Sigmoid colon (tissue), 7 donors: ENCODE results near the gene FRAS1. TPM values are rescaled to one million over a fixed set of nuclear protein-coding genes. Genes with fewer than 3 reads are reported as not detected.
"Not testable (repeated sequence)": the region's sequence is repeated elsewhere in the genome, so short reads cannot be mapped to it uniquely, and the experiment has no call there.

Experiments used
- DNase-seq: peaks from one replicate; pipeline ENCODE4 v3.0.0-alpha.2; 2019
- H3K27ac ChIP-seq, 4 donors: fragments of 200-600 bp; sonication (generic); one replicate each; pipeline ENCODE4 v1.5.1; 2016 to 2019; ENCODE audit warnings: mild to moderate bottlenecking in 1 of 4
- H3K27me3 ChIP-seq, 3 donors: fragments of 200-600 bp; sonication (generic); one replicate each; pipeline ENCODE4 v1.5.1; 2019; ENCODE audit warnings: mild to moderate bottlenecking in 1 of 3
- H3K36me3 ChIP-seq, 4 donors: fragments of 200-600 bp; sonication (generic); one replicate each; pipeline ENCODE4 v1.5.1; 2016 to 2019
- H3K4me1 ChIP-seq, 4 donors: fragments of 200-600 bp; sonication (generic); one replicate each; pipeline ENCODE4 v1.5.1; 2017 to 2019
- H3K4me3 ChIP-seq, 4 donors: fragments of 200-600 bp; sonication (generic); one replicate each; pipeline ENCODE4 v1.5.1; 2017 to 2019; ENCODE audit warnings: mild to moderate bottlenecking in 2 of 4, moderate library complexity in 1 of 4
- H3K9me3 ChIP-seq, 4 donors: fragments of 200-600 bp in 3 of 4; sonication (generic) in 3 of 4; one replicate each; pipeline versions ENCODE4 v1.5.1 to v1.6.1; 2013 to 2019
- EP300 ChIP-seq, 4 donors: sonication (generic); formaldehyde crosslinking; IDR thresholded peaks; one replicate each; pipeline ENCODE4 v1.6.1; 2017; ENCODE audit warnings: antibody characterized with exemption in 4 of 4
- POLR2A ChIP-seq, 2 donors: fragments of 450-650 bp; IDR thresholded peaks; one replicate each; pipeline ENCODE4 v1.6.1; 2016; ENCODE audit warnings: antibody characterized with exemption in 2 of 2, mild to moderate bottlenecking in 2 of 2, moderate library complexity in 2 of 2
- POLR2AphosphoS5 ChIP-seq, 4 donors: sonication (generic); formaldehyde crosslinking; IDR thresholded peaks; one replicate each; pipeline ENCODE4 v1.6.1; 2017; ENCODE audit warnings: antibody characterized with exemption in 4 of 4
- WGBS, 2 donors: extraction: QIAGEN DNeasy Blood & Tissue Kit; methylation state at CpG; one replicate each; pipeline ENCODE4 v1.1.7; 2013; 5-methylcytosine and 5-hydroxymethylcytosine counted together
- intact Hi-C: fragments of 100-400 bp; cut with DNase I; formaldehyde crosslinking; loops from one replicate; pipeline ENCODE4 v1.15.1; 2023
- polyA plus RNA-seq, 3 donors: library from polyadenylated mRNA; stranded (reverse); fragments of 200-250 nt; gene quantifications; one replicate each; pipeline ENCODE4 v1.2.3, GENCODE V29; 2013
- total RNA-seq, 4 donors: library from RNA; depleted of rRNA; stranded (reverse); fragments of >200 nt; gene quantifications; one replicate each; pipeline ENCODE4 v1.1.0, GENCODE V29; 2016
- TF ChIP-seq, protein P1 (sequence below), 4 experiments: fragments of 450-650 bp in 3 of 4; fragments of 200-600 bp in 1 of 4; IDR thresholded peaks; one replicate each; pipeline ENCODE4 v1.5.1; 2016 to 2019; ENCODE audit warnings: antibody characterized with exemption in 4 of 4, mild to moderate bottlenecking in 3 of 4, moderate library complexity in 2 of 4
- donor health status: healthy with polysubstance abuse.
- donor health status: Bipolar disorder and iron deficiency.
- donor health status: healthy.

Gene FRAS1
- total and polyA plus RNA-seq, 7 donors, result under 0.01 to 22.4 (median 7.4) TPM; not detected in 1

GRCh38 chr4:78457751-78458150, 400.6 kb downstream of the FRAS1 start:
- H3K9me3 ChIP-seq, result no peaks in the 10 kb centered on the region
- 63 to 78% methylated on average over 3 of the region's 3 CpGs for WGBS, 2 donors
- H3K4me1 ChIP-seq, result no peaks in the 10 kb centered on the region
- no peak overlapping the region for H3K27ac ChIP-seq
- no peaks in the 10 kb centered on the region for H3K27me3 ChIP-seq
- intact Hi-C loops, result no loop called here
- TF ChIP-seq, protein P1, sequence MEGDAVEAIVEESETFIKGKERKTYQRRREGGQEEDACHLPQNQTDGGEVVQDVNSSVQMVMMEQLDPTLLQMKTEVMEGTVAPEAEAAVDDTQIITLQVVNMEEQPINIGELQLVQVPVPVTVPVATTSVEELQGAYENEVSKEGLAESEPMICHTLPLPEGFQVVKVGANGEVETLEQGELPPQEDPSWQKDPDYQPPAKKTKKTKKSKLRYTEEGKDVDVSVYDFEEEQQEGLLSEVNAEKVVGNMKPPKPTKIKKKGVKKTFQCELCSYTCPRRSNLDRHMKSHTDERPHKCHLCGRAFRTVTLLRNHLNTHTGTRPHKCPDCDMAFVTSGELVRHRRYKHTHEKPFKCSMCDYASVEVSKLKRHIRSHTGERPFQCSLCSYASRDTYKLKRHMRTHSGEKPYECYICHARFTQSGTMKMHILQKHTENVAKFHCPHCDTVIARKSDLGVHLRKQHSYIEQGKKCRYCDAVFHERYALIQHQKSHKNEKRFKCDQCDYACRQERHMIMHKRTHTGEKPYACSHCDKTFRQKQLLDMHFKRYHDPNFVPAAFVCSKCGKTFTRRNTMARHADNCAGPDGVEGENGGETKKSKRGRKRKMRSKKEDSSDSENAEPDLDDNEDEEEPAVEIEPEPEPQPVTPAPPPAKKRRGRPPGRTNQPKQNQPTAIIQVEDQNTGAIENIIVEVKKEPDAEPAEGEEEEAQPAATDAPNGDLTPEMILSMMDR (IDR thresholded peaks at IDR 0.05), result no peak
- TF ChIP-seq POLR2AphosphoS5 (IDR thresholded peaks at IDR 0.05) (no peak), EP300 (IDR thresholded peaks at IDR 0.05) (no peak), POLR2A (IDR thresholded peaks at IDR 0.05) (no peak)
- DNase-seq, result no peak
- no peak overlapping the region for H3K4me3 ChIP-seq
- peaks cover 0 to 7% (median 0%) of the 10 kb centered on the region in 4 donors for H3K36me3 ChIP-seq

- intact Hi-C loops, result no loop called here
- no peak for TF ChIP-seq POLR2AphosphoS5 (IDR thresholded peaks at IDR 0.05)
- TF ChIP-seq, protein P1 (IDR thresholded peaks at IDR 0.05), result no peak
Measured at GRCh38 chr4:78459327-78459726, 402.2 kb downstream of the FRAS1 start.

GRCh38 chr4:78460368-78460767, 403.2 kb downstream of the FRAS1 start:
- TF ChIP-seq POLR2A (IDR thresholded peaks at IDR 0.05) (no peak), POLR2AphosphoS5 (IDR thresholded peaks at IDR 0.05) (no peak), EP300 (IDR thresholded peaks at IDR 0.05) (no peak)
- TF ChIP-seq, protein P1 (IDR thresholded peaks at IDR 0.05), result no peak

More at GRCh38 chr4:78459327-78459726, 402.2 kb downstream of the FRAS1 start:
- no peak overlapping the region for H3K4me3 ChIP-seq
- DNase-seq, result no peak
- no peaks in the 10 kb centered on the region for H3K4me1 ChIP-seq
- no peaks in the 10 kb centered on the region for H3K27me3 ChIP-seq
- no peaks in the 10 kb centered on the region for H3K9me3 ChIP-seq
- H3K27ac ChIP-seq, result no peak overlapping the region
- H3K36me3 ChIP-seq, result peaks cover 0 to 6% (median 0%) of the 10 kb centered on the region in 4 donors

DNA sequence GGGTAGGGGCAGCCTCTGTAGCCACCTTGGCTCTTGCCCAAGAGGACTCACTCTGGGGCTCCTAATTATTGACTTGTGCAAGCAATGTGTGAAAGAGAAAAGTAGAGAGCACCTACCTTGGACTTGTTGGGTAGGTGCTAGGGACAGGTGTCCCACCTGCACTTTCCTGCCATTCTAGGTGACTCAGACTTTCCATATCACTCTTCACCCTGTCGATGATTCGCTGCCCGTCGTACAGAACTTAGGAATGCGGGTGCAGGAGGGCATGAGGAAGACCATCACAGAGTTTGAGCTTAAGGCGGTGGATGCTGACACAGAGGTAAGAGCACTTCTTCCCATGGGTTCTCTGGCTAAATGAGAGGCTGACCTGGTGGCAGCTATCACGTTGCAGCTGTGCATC, 407.1 kb downstream of the FRAS1 start:
- intact Hi-C loops, result no loop called here
- Histone ChIP-seq H3K36me3 (no peaks in the 10 kb centered on the region), H3K4me3 (no peak overlapping the region), H3K4me1 (no peaks in the 10 kb centered on the region), H3K27ac (no peak overlapping the region), H3K9me3 (no peaks in the 10 kb centered on the region), H3K27me3 (no peaks in the 10 kb centered on the region)
- TF ChIP-seq, protein P1 (IDR thresholded peaks at IDR 0.05), result no peak
- TF ChIP-seq POLR2A (IDR thresholded peaks at IDR 0.05), result no peak
- no peak for DNase-seq
- WGBS, 2 donors, result 82 to 86% methylated on average over 7 of the region's 7 CpGs

More at GRCh38 chr4:78460368-78460767, 403.2 kb downstream of the FRAS1 start:
- no peak overlapping the region for H3K4me3 ChIP-seq
- peaks cover 0 to 6% (median 0%) of the 10 kb centered on the region in 4 donors for H3K36me3 ChIP-seq
- H3K9me3 ChIP-seq, result no peaks in the 10 kb centered on the region
- no peak for DNase-seq
- intact Hi-C loops, result no loop called here
- WGBS, 2 donors, result 95 to 98% methylated on average over 3 of the region's 3 CpGs
- H3K27ac ChIP-seq, result no peak overlapping the region
- no peaks in the 10 kb centered on the region for H3K4me1 ChIP-seq
- H3K27me3 ChIP-seq, result no peaks in the 10 kb centered on the region

DNA sequence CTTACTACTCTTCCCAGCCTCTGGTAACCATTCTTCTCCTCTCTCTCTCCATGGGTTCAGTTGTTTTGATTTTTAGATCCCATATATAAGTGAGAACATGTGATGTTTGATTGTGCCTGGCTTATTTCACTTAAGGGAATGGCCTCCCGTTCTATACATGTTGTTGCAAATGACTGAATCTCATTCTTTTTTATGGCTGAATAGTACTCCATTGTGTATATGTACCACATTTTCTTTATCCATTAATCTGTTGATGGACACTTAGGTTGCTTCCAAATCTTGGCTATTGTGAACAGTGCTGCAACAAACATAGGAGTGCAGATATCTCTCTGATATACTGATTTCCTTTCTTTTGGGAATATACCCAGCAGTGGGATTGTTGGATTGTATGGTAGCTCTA, 410.1 kb downstream of the FRAS1 start:
- H3K9me3 ChIP-seq, H3K27ac ChIP-seq, H3K27me3 ChIP-seq, H3K4me3 ChIP-seq, DNase-seq, intact Hi-C loops, H3K4me1 ChIP-seq: not testable (repeated sequence)
- WGBS, 2 donors, result 60 to 95% methylated on average over 1 of the region's 1 CpG
- peaks cover 0 to 13% (median 0%) of the 10 kb centered on the region in 4 donors for H3K36me3 ChIP-seq
